ENCODE measurements around the gene SLC1A7. TPM values are rescaled to one million over a fixed set of nuclear protein-coding genes. Genes with fewer than 3 reads are reported as not detected.

Gene SLC1A7
- polyA plus RNA-seq, 1 donor from 2014 or later = not detected

GRCh38 chr1:53066891-53067738 lies 75.3 kb downstream of the SLC1A7 start:
- TF ChIP-seq, protein P1, sequence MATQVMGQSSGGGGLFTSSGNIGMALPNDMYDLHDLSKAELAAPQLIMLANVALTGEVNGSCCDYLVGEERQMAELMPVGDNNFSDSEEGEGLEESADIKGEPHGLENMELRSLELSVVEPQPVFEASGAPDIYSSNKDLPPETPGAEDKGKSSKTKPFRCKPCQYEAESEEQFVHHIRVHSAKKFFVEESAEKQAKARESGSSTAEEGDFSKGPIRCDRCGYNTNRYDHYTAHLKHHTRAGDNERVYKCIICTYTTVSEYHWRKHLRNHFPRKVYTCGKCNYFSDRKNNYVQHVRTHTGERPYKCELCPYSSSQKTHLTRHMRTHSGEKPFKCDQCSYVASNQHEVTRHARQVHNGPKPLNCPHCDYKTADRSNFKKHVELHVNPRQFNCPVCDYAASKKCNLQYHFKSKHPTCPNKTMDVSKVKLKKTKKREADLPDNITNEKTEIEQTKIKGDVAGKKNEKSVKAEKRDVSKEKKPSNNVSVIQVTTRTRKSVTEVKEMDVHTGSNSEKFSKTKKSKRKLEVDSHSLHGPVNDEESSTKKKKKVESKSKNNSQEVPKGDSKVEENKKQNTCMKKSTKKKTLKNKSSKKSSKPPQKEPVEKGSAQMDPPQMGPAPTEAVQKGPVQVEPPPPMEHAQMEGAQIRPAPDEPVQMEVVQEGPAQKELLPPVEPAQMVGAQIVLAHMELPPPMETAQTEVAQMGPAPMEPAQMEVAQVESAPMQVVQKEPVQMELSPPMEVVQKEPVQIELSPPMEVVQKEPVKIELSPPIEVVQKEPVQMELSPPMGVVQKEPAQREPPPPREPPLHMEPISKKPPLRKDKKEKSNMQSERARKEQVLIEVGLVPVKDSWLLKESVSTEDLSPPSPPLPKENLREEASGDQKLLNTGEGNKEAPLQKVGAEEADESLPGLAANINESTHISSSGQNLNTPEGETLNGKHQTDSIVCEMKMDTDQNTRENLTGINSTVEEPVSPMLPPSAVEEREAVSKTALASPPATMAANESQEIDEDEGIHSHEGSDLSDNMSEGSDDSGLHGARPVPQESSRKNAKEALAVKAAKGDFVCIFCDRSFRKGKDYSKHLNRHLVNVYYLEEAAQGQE (IDR thresholded peaks at IDR 0.05; ENCODE audit: borderline replicate concordance) = no peak
- TF ChIP-seq, protein P2, sequence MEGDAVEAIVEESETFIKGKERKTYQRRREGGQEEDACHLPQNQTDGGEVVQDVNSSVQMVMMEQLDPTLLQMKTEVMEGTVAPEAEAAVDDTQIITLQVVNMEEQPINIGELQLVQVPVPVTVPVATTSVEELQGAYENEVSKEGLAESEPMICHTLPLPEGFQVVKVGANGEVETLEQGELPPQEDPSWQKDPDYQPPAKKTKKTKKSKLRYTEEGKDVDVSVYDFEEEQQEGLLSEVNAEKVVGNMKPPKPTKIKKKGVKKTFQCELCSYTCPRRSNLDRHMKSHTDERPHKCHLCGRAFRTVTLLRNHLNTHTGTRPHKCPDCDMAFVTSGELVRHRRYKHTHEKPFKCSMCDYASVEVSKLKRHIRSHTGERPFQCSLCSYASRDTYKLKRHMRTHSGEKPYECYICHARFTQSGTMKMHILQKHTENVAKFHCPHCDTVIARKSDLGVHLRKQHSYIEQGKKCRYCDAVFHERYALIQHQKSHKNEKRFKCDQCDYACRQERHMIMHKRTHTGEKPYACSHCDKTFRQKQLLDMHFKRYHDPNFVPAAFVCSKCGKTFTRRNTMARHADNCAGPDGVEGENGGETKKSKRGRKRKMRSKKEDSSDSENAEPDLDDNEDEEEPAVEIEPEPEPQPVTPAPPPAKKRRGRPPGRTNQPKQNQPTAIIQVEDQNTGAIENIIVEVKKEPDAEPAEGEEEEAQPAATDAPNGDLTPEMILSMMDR (IDR thresholded peaks at IDR 0.05; ENCODE audit: poor library complexity, severe bottlenecking) = no peak
- no peaks in the 10 kb centered on the region for H3K79me2 ChIP-seq (replicated peaks; ENCODE audit: insufficient read depth, low read length)

GRCh38 chr1:53066488-53066887 lies 76.0 kb downstream of the SLC1A7 start:
- TF ChIP-seq, protein P2 (IDR thresholded peaks at IDR 0.05; ENCODE audit: poor library complexity, severe bottlenecking) = no peak
- no peak for TF ChIP-seq EP300 (conservative IDR thresholded peaks at IDR 0.05; ENCODE audit: poor library complexity, severe bottlenecking)
- no peak overlapping the region for H2AFZ ChIP-seq (ENCODE audit: low read depth, low read length)
- no peaks in the 10 kb centered on the region for H3K36me3 ChIP-seq (ENCODE audit: insufficient read depth, low read length)
- no peaks in the 10 kb centered on the region for H3F3A ChIP-seq (ENCODE audit: insufficient read depth, low read length, poor library complexity, severe bottlenecking)
- H3K9ac ChIP-seq (ENCODE audit: low read length) = no peak overlapping the region
- no peaks in the 10 kb centered on the region for H4K20me1 ChIP-seq (ENCODE audit: insufficient read depth)
- no peaks in the 10 kb centered on the region for H3K9me3 ChIP-seq (ENCODE audit: low read length)
- H3K79me2 ChIP-seq (replicated peaks; ENCODE audit: insufficient read depth, low read length) = no peaks in the 10 kb centered on the region
- H3K9me2 ChIP-seq (ENCODE audit: insufficient read depth, low read length) = no peaks in the 10 kb centered on the region
- peaks cover 35% of the 10 kb centered on the region for H3K27me3 ChIP-seq (ENCODE audit: insufficient read depth, low read depth, low read length)
- no peak overlapping the region for H3K27ac ChIP-seq (ENCODE audit: low read length)
- H3K4me2 ChIP-seq (ENCODE audit: low read length) = no peak overlapping the region
- no peak overlapping the region for H3K4me3 ChIP-seq (ENCODE audit: low read length)

More at GRCh38 chr1:53066891-53067738, 75.3 kb downstream of the SLC1A7 start:
- no peak overlapping the region for H3K4me3 ChIP-seq (ENCODE audit: low read length)
- H3K4me2 ChIP-seq (ENCODE audit: low read length) = no peak overlapping the region
- no peak overlapping the region for H2AFZ ChIP-seq (ENCODE audit: low read depth, low read length)
- H3K36me3 ChIP-seq (ENCODE audit: insufficient read depth, low read length) = no peaks in the 10 kb centered on the region
- no peak overlapping the region for H3K9ac ChIP-seq (ENCODE audit: low read length)
- no peaks in the 10 kb centered on the region for H4K20me1 ChIP-seq (ENCODE audit: insufficient read depth)
- H3K27ac ChIP-seq (ENCODE audit: low read length) = no peak overlapping the region
- no peaks in the 10 kb centered on the region for H3F3A ChIP-seq (ENCODE audit: insufficient read depth, low read length, poor library complexity, severe bottlenecking)
- no peaks in the 10 kb centered on the region for H3K9me3 ChIP-seq (ENCODE audit: low read length)
- peaks cover 29% of the 10 kb centered on the region for H3K27me3 ChIP-seq (ENCODE audit: insufficient read depth, low read depth, low read length)
- no peaks in the 10 kb centered on the region for H3K9me2 ChIP-seq (ENCODE audit: insufficient read depth, low read length)

GRCh38 chr1:53065391-53065790 lies 77.0 kb downstream of the SLC1A7 start:
- no peaks in the 10 kb centered on the region for H4K20me1 ChIP-seq (ENCODE audit: insufficient read depth)
- no peaks in the 10 kb centered on the region for H3F3A ChIP-seq (ENCODE audit: insufficient read depth, low read length, poor library complexity, severe bottlenecking)
- no peak overlapping the region for H2AFZ ChIP-seq (ENCODE audit: low read depth, low read length)
- no peak overlapping the region for H3K4me3 ChIP-seq (ENCODE audit: low read length)
- no peaks in the 10 kb centered on the region for H3K9me2 ChIP-seq (ENCODE audit: insufficient read depth, low read length)
- H3K36me3 ChIP-seq (ENCODE audit: insufficient read depth, low read length) = no peaks in the 10 kb centered on the region
- H3K9me3 ChIP-seq (ENCODE audit: low read length) = no peaks in the 10 kb centered on the region
- peaks cover 46% of the 10 kb centered on the region for H3K27me3 ChIP-seq (ENCODE audit: insufficient read depth, low read depth, low read length)
- H3K9ac ChIP-seq (ENCODE audit: low read length) = no peak overlapping the region
- H3K4me2 ChIP-seq (ENCODE audit: low read length) = no peak overlapping the region
- no peaks in the 10 kb centered on the region for H3K79me2 ChIP-seq (replicated peaks; ENCODE audit: insufficient read depth, low read length)
- no peak overlapping the region for H3K27ac ChIP-seq (ENCODE audit: low read length)
- TF ChIP-seq SMC3 (conservative IDR thresholded peaks at IDR 0.05; ENCODE audit: poor library complexity) = no peak
- no peak for TF ChIP-seq TAF1 (IDR thresholded peaks at IDR 0.05; ENCODE audit: low read depth)
- TF ChIP-seq MXI1 (conservative IDR thresholded peaks at IDR 0.05; ENCODE audit: poor library complexity, severe bottlenecking) = no peak
- TF ChIP-seq, protein P2 (IDR thresholded peaks at IDR 0.05; ENCODE audit: poor library complexity, severe bottlenecking) = no peak
- no peak for TF ChIP-seq RAD21 (conservative IDR thresholded peaks at IDR 0.05)
- TF ChIP-seq EZH2 (IDR thresholded peaks at IDR 0.05; ENCODE audit: borderline replicate concordance, insufficient read depth, low read length, poor library complexity, severe bottlenecking) = no peak
- TF ChIP-seq POLR2AphosphoS5 (IDR thresholded peaks at IDR 0.05) = no peak
- no peak for TF ChIP-seq EP300 (conservative IDR thresholded peaks at IDR 0.05; ENCODE audit: poor library complexity, severe bottlenecking)
